H1 (cell line): ENCODE results near the gene KNDC1. TPM values are rescaled to one million over a fixed set of nuclear protein-coding genes. Genes with fewer than 3 reads are reported as not detected.
"Not testable (repeated sequence)": the region's sequence is repeated elsewhere in the genome, so short reads cannot be mapped to it uniquely, and the experiment has no call there.

Source experiments
- CTCF ChIA-PET: fragments of 300-600 bp; sonication (Branson Sonifier 250); formaldehyde crosslinking; loops from one replicate; lab custom pipeline; 2021; ENCODE audit not compliant: partially characterized antibody; lab: Charles Lee
- POLR2A ChIA-PET: fragments of 300-600 bp; sonication (Branson Sonifier 250); formaldehyde crosslinking; loops from one replicate; lab custom pipeline; 2021; ENCODE audit warnings: inconsistent platforms; ENCODE audit not compliant: partially characterized antibody; lab: Charles Lee
- DNase-seq, 2 experiments: peaks; one replicate each; pipeline versions ENCODE4 v3.0.0 to v3.0.0-alpha.2; 2010 to 2022; ENCODE audit warnings: low spot score in 2 of 2, low read depth in 1 of 2, mixed read lengths in 1 of 2
- FAIRE-seq: peaks from 2 replicates; lab custom pipeline; 2011; peaks lifted over from hg19 to GRCh38; lab: Jason Lieb, UNC
- H2AFZ ChIP-seq: 2 replicates; pipeline ENCODE4 v1.8.1; 2012; ENCODE audit warnings: low read length, inconsistent platforms
- H2AK5ac ChIP-seq: 2 replicates; pipeline ENCODE4 v1.6.1; 2013; ENCODE audit warnings: low read depth, low read length
- H2BK120ac ChIP-seq: replicated peaks from 2 replicates; pipeline ENCODE3; 2013; ENCODE audit warnings: low read depth, low read length, inconsistent platforms
- H2BK12ac ChIP-seq: 2 replicates; pipeline ENCODE4 v1.6.1; 2013; ENCODE audit warnings: low read depth, low read length
- H2BK15ac ChIP-seq: 2 replicates; pipeline ENCODE4 v1.6.1; 2013; ENCODE audit warnings: low read length
- H2BK20ac ChIP-seq: 2 replicates; pipeline ENCODE4 v1.6.1; 2013; ENCODE audit warnings: low read length
- H2BK5ac ChIP-seq: 2 replicates; pipeline ENCODE4 v1.6.1; 2013; ENCODE audit warnings: low read depth, low read length
- H3K14ac ChIP-seq: 2 replicates; pipeline ENCODE4 v1.6.1; 2013; ENCODE audit warnings: inconsistent platforms; ENCODE audit not compliant: insufficient read length
- H3K18ac ChIP-seq: 2 replicates; pipeline ENCODE4 v1.6.1; 2013; ENCODE audit warnings: low read length; ENCODE audit errors: extremely low read depth
- H3K23ac ChIP-seq: 2 replicates; pipeline ENCODE4 v1.6.1; 2013; ENCODE audit warnings: inconsistent platforms; ENCODE audit not compliant: insufficient read length
- H3K23me2 ChIP-seq: 2 replicates; pipeline ENCODE4 v1.6.1; 2013; ENCODE audit warnings: low read depth, low read length
- H3K27ac ChIP-seq: 2 replicates; pipeline ENCODE4 v1.6.1; 2011; ENCODE audit warnings: low read depth, low read length, inconsistent platforms
- H3K27me3 ChIP-seq, 4 experiments: replicated peaks in 1 of 4; 1 replicate in 1 of 4; 2 replicates in 3 of 4; pipeline versions ENCODE4 v1.6.1 to v1.8.1; 2011 to 2013; ENCODE audit warnings: low read length in 3 of 4, mild to moderate bottlenecking in 3 of 4, inconsistent platforms in 2 of 4, mixed read lengths in 2 of 4, moderate library complexity in 1 of 4; ENCODE audit not compliant: control insufficient read depth in 3 of 4, insufficient read depth in 3 of 4; ENCODE audit errors: extremely low read depth in 1 of 4
- H3K36me3 ChIP-seq, 4 experiments: 2 replicates each; pipeline versions ENCODE4 v1.6.1 to v1.8.1; 2011 to 2013; ENCODE audit warnings: mild to moderate bottlenecking in 4 of 4, low read length in 3 of 4, moderate library complexity in 2 of 4, control low read depth in 1 of 4, inconsistent platforms in 1 of 4; ENCODE audit not compliant: insufficient read depth in 4 of 4, control insufficient read depth in 2 of 4
- H3K4ac ChIP-seq: replicated peaks from 2 replicates; pipeline ENCODE3; 2013; ENCODE audit warnings: low read length, low read depth, mixed read lengths, inconsistent platforms; ENCODE audit not compliant: insufficient read length
- H3K4me1 ChIP-seq, 4 experiments: replicated peaks in 1 of 4; 1 replicate in 1 of 4; 2 replicates in 3 of 4; pipeline versions ENCODE4 v1.6.1 to v1.8.1; 2011 to 2013; ENCODE audit warnings: low read length in 3 of 4, inconsistent platforms in 2 of 4, mixed read lengths in 1 of 4; ENCODE audit not compliant: insufficient read depth in 4 of 4, control insufficient read depth in 3 of 4
- H3K4me2 ChIP-seq, 2 experiments: 2 replicates each; pipeline versions ENCODE4 v1.6.1 to v1.8.1; 2011 to 2013; ENCODE audit warnings: low read depth in 2 of 2, low read length in 2 of 2, control low read depth in 1 of 2, inconsistent platforms in 1 of 2, mild to moderate bottlenecking in 1 of 2; ENCODE audit not compliant: insufficient read depth in 1 of 2
- H3K4me3 ChIP-seq, 4 experiments: fragments of 200-600, 300-600 bp in 1 of 4; sonication (generic), shearing (Covaris generic), sonication (Bioruptor Twin) in 1 of 4; 2 replicates each; pipeline versions ENCODE4 v1.5.1 to v1.8.1; 2011 to 2016; ENCODE audit warnings: low read length in 4 of 4, low read depth in 3 of 4, control low read depth in 2 of 4, inconsistent platforms in 2 of 4, mild to moderate bottlenecking in 2 of 4, mixed read lengths in 1 of 4, moderate library complexity in 1 of 4; ENCODE audit not compliant: insufficient read depth in 2 of 4; ENCODE audit errors: extremely low read depth in 1 of 4
- H3K56ac ChIP-seq: replicated peaks from 2 replicates; pipeline ENCODE3; 2013; ENCODE audit warnings: low read depth, mild to moderate bottlenecking, mixed read lengths, low read length, inconsistent platforms; ENCODE audit not compliant: insufficient read length
- H3K79me1 ChIP-seq: 2 replicates; pipeline ENCODE4 v1.6.1; 2013; ENCODE audit warnings: low read depth, low read length, control low read depth
- H3K79me2 ChIP-seq, 2 experiments: 2 replicates each; pipeline versions ENCODE4 v1.6.1 to v1.8.1; 2012 to 2013; ENCODE audit warnings: low read length in 2 of 2, mild to moderate bottlenecking in 2 of 2, inconsistent platforms in 1 of 2; ENCODE audit not compliant: insufficient read depth in 2 of 2, control insufficient read depth in 1 of 2
- H3K9ac ChIP-seq, 4 experiments: replicated peaks in 1 of 4; 1 replicate in 1 of 4; 2 replicates in 3 of 4; pipeline versions ENCODE4 v1.6.1 to v1.8.1; 2011 to 2013; ENCODE audit warnings: low read depth in 3 of 4, low read length in 3 of 4, control low read depth in 2 of 4, mild to moderate bottlenecking in 2 of 4, moderate library complexity in 2 of 4, inconsistent platforms in 1 of 4; ENCODE audit errors: extremely low read depth in 1 of 4
- H3K9me3 ChIP-seq, 2 experiments: 2 replicates each; pipeline versions ENCODE4 v1.6.1 to v1.8.1; 2012 to 2013; ENCODE audit warnings: mild to moderate bottlenecking in 2 of 2, moderate library complexity in 2 of 2, control low read depth in 1 of 2, inconsistent platforms in 1 of 2, low read depth in 1 of 2, low read length in 1 of 2, mixed read lengths in 1 of 2; ENCODE audit not compliant: insufficient read depth in 2 of 2
- H4K20me1 ChIP-seq, 2 experiments: replicated peaks in 1 of 2; 2 replicates each; pipeline versions ENCODE3 to v1.8.1; 2011 to 2013; ENCODE audit warnings: inconsistent platforms in 2 of 2, low read length in 2 of 2, mild to moderate bottlenecking in 1 of 2; ENCODE audit not compliant: insufficient read depth in 2 of 2, control insufficient read depth in 1 of 2
- H4K5ac ChIP-seq: 2 replicates; pipeline ENCODE4 v1.6.1; 2013; ENCODE audit warnings: low read length, low read depth, mixed read lengths, inconsistent platforms; ENCODE audit not compliant: insufficient read length
- H4K8ac ChIP-seq: 2 replicates; pipeline ENCODE4 v1.8.0; 2013; ENCODE audit warnings: mild to moderate bottlenecking, moderate library complexity, low read length, inconsistent platforms; ENCODE audit not compliant: insufficient read depth; ENCODE audit errors: extremely low read depth
- H4K91ac ChIP-seq: replicated peaks from 2 replicates; pipeline ENCODE3; 2013; ENCODE audit warnings: low read length, mixed read lengths, inconsistent platforms; ENCODE audit not compliant: insufficient read length
- WGBS, 2 experiments: shearing (Covaris generic) in 1 of 2; methylation state at CpG; one replicate each; pipeline versions ENCODE4 v1.1.6 to v1.1.7; 2013 to 2015; ENCODE audit warnings: low lambda C conversion rate in 2 of 2, mixed read lengths in 2 of 2, inconsistent platforms in 1 of 2, low coverage in 1 of 2, missing lambda C conversion rate in 1 of 2; ENCODE audit not compliant: insufficient replicate concordance in 2 of 2, insufficient coverage in 1 of 2, insufficient read length in 1 of 2; ENCODE audit errors: extremely low coverage in 1 of 2, missing lambda C conversion rate in 1 of 2; 5-methylcytosine and 5-hydroxymethylcytosine counted together
- polyA plus RNA-seq, 7 experiments: library from polyadenylated mRNA; depleted of rRNA in 3 of 7; stranded (reverse) in 5 of 7; unstranded in 2 of 7; fragments of >200 nt in 5 of 7; fragments of 200-250 nt in 2 of 7; gene quantifications; 1 replicate in 5 of 7; 2 replicates in 1 of 7; 4 replicates in 1 of 7; pipeline versions ENCODE4 v1.2.1 to v1.2.3, GENCODE V29; 2011 to 2013; ENCODE audit warnings: missing spikeins in 2 of 7, mixed read lengths in 2 of 7
- total RNA-seq: library from RNA; stranded (reverse); fragmentation: NEBNext Ultra II Directional; extraction: Animal tissue kit (Norgen Biotek cat#: 25700); gene quantifications from 2 replicates; pipeline ENCODE4 v1.2.1, GENCODE V29; 2021

KNDC1 gene
- total and polyA plus RNA-seq, 2 of the 8 experiments (the other 6 are each of a cell fraction or from before 2014, with no cell fraction given) = 7.5 to 16.7 TPM

DNA sequence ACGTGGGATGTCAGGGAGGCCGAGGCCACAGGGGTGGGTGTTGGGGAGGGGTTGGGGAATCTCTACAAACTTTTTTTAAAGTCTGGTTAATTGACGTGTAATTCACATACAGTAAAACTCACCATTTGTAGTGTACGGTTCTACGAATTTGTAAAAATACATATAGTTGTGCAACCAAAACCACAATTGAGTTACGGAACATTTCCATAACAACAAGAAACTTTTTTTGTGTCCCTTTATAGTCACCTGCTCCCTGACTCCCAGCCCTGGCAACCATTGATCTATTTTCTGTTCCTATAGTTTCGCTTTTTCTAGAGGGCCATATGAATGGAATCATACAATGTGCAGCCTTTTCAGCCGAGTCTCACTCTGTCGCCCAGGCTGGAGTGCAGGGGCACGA, 74.8 kb downstream of the KNDC1 start:
- H3K27ac ChIP-seq, H2BK120ac ChIP-seq, H4K8ac ChIP-seq, CTCF ChIA-PET, H2BK15ac ChIP-seq, H3K4ac ChIP-seq, H3K14ac ChIP-seq, H3K9me3 ChIP-seq, H4K91ac ChIP-seq, H3K18ac ChIP-seq, H3K79me2 ChIP-seq, H2AFZ ChIP-seq, H3K23ac ChIP-seq, H2BK20ac ChIP-seq, DNase-seq, H2AK5ac ChIP-seq, H3K79me1 ChIP-seq, H4K5ac ChIP-seq, H4K20me1 ChIP-seq, H3K9ac ChIP-seq, H2BK5ac ChIP-seq, H3K56ac ChIP-seq: not testable (repeated sequence)
- FAIRE-seq = peak; percentile 91
- WGBS, 2 experiments = 80% methylated on average over 8 of the region's 10 CpGs; no CpG with 5 or more reads in 1 of the 2 experiments
- Histone ChIP-seq H3K23me2 (peaks cover 17% of the 10 kb centered on the region; the same call in 1 of the 2 replicates), H3K36me3 (peaks cover 0 to 12% (median 4%) of the 10 kb centered on the region in 4 experiments; a peak in 3 of 8 replicates), H3K4me2 (peak overlapping the region in 1 of 2 experiments; percentile 91; a peak in 1 of 4 replicates), H2BK12ac (0 out of 2 replicates have a peak overlapping the region, but pooled peaks have one; percentile 23), H3K4me1 (peaks cover 3 to 41% (median 21%) of the 10 kb centered on the region in 4 experiments), H3K27me3 (peaks cover 37 to 63% (median 59%) of the 10 kb centered on the region in 4 experiments), H3K4me3 (peak overlapping the region in 1 of 4 experiments; percentile 62; a peak in 2 of 8 replicates)
- POLR2A ChIA-PET = interaction anchor here (1.5 kb wide), 1 partner anchor 9 kb away, joined by 3 read pairs; no protein-coding TSS in a partner anchor
